K562 (cell line): ENCODE data around the gene COL4A2.

Source experiments
- KDM5B ChIP-seq: fragments of 200-600 bp; sonication (generic); IDR thresholded peaks from 2 replicates; pipeline ENCODE4 v1.6.1; 2012; ENCODE audit warnings: low read depth, mild to moderate bottlenecking, moderate library complexity, low read length, control low read depth, inconsistent platforms; ENCODE audit not compliant: insufficient replicate concordance
- NR1H2 ChIP-seq: sonication (generic); formaldehyde crosslinking; IDR thresholded peaks from 2 replicates; pipeline ENCODE4 v1.4.0; 2020; ENCODE audit warnings: mild to moderate bottlenecking, missing genetic modification reagents
- SMC3 ChIP-seq: conservative IDR thresholded peaks from 2 replicates; pipeline ENCODE4 v1.6.1; 2011; ENCODE audit warnings: low read depth, low read length, improper control_type of control experiment; ENCODE audit not compliant: insufficient read depth
- TF ChIP-seq, protein P1 (sequence below): sonication (generic); formaldehyde crosslinking; IDR thresholded peaks from 2 replicates; pipeline ENCODE4 v1.9.0; 2022; ENCODE audit warnings: mild to moderate bottlenecking, missing genetic modification reagents

DNA sequence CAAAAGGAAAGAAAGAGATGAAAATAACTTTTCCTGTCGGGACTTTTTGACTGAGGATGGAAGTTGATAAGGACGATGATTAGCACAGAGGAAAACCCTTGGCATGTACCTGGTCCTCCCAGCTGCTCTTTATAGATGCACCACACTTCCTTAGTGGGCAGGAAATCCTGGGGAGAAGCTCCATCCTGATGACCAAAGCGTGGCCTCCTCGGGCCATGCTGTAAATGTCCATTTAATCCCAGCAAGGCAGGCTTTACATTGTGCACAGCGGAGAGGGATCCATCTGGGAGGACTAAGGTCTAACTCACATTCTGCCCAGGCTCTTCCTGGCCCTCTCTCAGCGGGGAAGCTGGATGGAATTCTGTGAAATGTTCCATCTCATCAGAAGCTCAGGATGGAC, 113.5 kb downstream of the COL4A2 start:
- TF ChIP-seq, protein P1, sequence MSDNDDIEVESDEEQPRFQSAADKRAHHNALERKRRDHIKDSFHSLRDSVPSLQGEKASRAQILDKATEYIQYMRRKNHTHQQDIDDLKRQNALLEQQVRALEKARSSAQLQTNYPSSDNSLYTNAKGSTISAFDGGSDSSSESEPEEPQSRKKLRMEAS (CRISPR knock-in tag): no peak
- TF ChIP-seq SMC3 (no peak), NR1H2 (CRISPR knock-in tag) (no peak), KDM5B (no peak)
